C4-2B (cell line): ENCODE measurements around the gene RNF103.

Experiments used
- CTCF ChIP-seq: fragments of 450-650 bp; conservative IDR thresholded peaks from 2 replicates; pipeline ENCODE4 v1.5.1; 2017; ENCODE audit warnings: mild to moderate bottlenecking
- ZFX ChIP-seq: fragments of 450-650 bp; IDR thresholded peaks from 2 replicates; pipeline ENCODE4 v1.6.1; 2017

GRCh38 chr2:86628091-86628522 lies 4.4 kb upstream of the RNF103 start:
- TF ChIP-seq CTCF (no peak), ZFX (no peak)
